ENCODE measurements around the gene NISCH.

Gene NISCH

DNA sequence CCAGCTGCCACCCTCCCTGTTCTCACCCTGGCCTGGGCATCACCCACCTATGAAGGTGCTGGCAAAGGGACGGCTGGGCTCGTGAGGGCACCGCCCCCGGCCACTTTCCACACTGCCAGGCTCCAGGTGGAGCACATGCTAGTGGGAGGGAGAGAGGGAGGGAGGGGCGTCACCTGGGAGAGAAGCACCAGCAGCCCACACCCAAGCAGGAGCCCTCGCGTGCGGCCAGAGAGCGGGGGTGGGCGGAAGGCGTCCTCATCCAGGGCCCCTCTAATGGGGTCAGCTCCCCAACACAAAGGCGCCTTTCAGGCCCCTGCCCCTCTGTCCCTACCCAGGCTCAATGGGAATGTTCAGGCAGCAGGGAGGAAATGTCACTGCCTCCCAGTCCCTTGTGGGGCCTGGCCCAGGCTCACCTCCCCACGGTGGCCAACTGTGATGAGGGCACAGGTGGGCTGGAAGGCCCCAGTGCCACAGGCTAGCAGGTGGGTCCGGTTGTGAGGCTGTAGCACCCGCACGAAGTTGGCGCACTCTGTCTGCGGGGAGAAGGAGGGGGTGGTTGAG, 13.6 kb upstream of the NISCH start:
- H4K91ac ChIP-seq (ENCODE audit: low read depth, low read length): no peak overlapping the region
- H3K79me2 ChIP-seq (ENCODE audit: control insufficient read depth, insufficient read depth, low read length, poor library complexity): no peaks in the 10 kb centered on the region
- no peak overlapping the region for H3K4ac ChIP-seq (ENCODE audit: low read depth, low read length)
- WGBS (ENCODE audit: extremely low coverage, insufficient coverage, insufficient read length): no CpG with 5 or more reads among the region's 18 CpGs
- H2BK120ac ChIP-seq (ENCODE audit: insufficient read depth, low read length, poor library complexity): no peak overlapping the region
- no peaks in the 10 kb centered on the region for H3K79me1 ChIP-seq (ENCODE audit: low read length)
- no peak overlapping the region for H3K9ac ChIP-seq (ENCODE audit: low read length)
- H3K9me3 ChIP-seq (ENCODE audit: insufficient read depth, low read depth, low read length): peaks cover 3% of the 10 kb centered on the region
- H2BK12ac ChIP-seq (ENCODE audit: low read length): no peak overlapping the region
- no peaks in the 10 kb centered on the region for H3K27me3 ChIP-seq (ENCODE audit: insufficient read depth, low read length)
- no peak overlapping the region for H3K27ac ChIP-seq (ENCODE audit: low read depth, low read length)
- no peak overlapping the region for H3K14ac ChIP-seq (ENCODE audit: low read length)
- H4K8ac ChIP-seq (ENCODE audit: low read depth, low read length): no peak overlapping the region
- H3K4me2 ChIP-seq (ENCODE audit: low read length): no peak overlapping the region
- H2AFZ ChIP-seq (ENCODE audit: insufficient read depth, low read length, poor library complexity): peak overlapping the region; percentile 7
- H3K23ac ChIP-seq (ENCODE audit: low read length): no peak overlapping the region
- no peak overlapping the region for H2AK5ac ChIP-seq (ENCODE audit: low read length)
- H4K12ac ChIP-seq (ENCODE audit: low read depth, low read length): no peak overlapping the region
- H2BK5ac ChIP-seq (ENCODE audit: low read depth, low read length, poor library complexity): no peak overlapping the region
- H3K36me3 ChIP-seq (ENCODE audit: control insufficient read depth in 1 of 2, insufficient read depth in 2 of 2, low read length in 2 of 2): no peaks in the 10 kb centered on the region
- no peak for DNase-seq
- no peaks in the 10 kb centered on the region for H3K4me1 ChIP-seq (ENCODE audit: control insufficient read depth in 1 of 2, insufficient read depth in 2 of 2, low read length in 2 of 2)
- H3K18ac ChIP-seq (ENCODE audit: low read length): no peak overlapping the region
- H3K4me3 ChIP-seq (ENCODE audit: low read depth, low read length): no peak overlapping the region

DNA sequence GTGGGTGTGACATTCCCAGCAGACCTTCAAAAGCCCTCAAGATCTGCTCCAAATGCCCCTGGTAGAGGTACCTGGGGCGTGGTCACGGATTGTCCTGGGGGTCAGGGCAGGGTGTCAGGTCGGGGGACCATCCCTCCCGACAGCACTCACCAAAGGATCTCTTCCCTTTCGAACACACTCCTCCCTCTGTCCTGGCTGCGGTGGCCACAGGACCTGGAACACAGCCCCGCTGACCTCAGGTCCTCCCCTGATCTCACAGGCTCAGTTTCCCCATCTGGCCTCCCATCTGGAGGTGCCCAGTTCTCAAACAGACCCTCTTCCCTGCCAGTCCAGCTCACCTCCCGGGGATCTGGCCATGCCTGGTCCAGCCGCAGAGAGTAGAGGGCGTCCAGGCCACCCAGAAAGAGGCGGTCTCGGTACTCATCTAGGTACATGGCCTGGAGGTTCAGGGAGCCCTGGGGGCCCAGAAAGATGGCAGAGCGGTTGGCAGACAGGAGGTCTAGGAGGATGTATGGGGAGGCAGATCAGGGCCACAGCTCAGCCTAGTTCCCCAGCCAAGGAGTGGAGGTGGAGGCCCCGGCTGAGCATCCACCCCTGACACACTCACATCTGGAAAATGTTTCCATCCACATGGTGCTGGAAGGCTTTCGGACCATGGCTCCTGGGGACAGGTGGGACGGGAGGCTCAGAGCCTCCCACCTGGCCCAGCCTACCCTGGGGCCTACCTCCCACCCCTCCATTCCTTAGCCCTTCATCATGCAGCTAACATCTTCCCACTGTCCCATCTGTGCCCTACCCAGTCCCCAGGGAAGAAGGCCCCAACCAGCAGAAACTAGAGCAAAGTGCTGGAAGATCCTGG, 12.8 kb upstream of the NISCH start:
- Histone ChIP-seq H3K18ac (ENCODE audit: low read length) (no peak overlapping the region), H2BK120ac (ENCODE audit: insufficient read depth, low read length, poor library complexity) (no peak overlapping the region), H3K14ac (ENCODE audit: low read length) (no peak overlapping the region), H3K23ac (ENCODE audit: low read length) (no peak overlapping the region), H3K4ac (ENCODE audit: low read depth, low read length) (no peak overlapping the region), H3K9me3 (ENCODE audit: insufficient read depth, low read depth, low read length) (peaks cover 3% of the 10 kb centered on the region), H2AK5ac (ENCODE audit: low read length) (no peak overlapping the region), H4K12ac (ENCODE audit: low read depth, low read length) (no peak overlapping the region), H2BK5ac (ENCODE audit: low read depth, low read length, poor library complexity) (no peak overlapping the region), H3K9ac (ENCODE audit: low read length) (no peak overlapping the region), H2BK12ac (ENCODE audit: low read length) (no peak overlapping the region), H3K4me3 (ENCODE audit: low read depth, low read length) (no peak overlapping the region), H3K79me1 (ENCODE audit: low read length) (no peaks in the 10 kb centered on the region), H2AFZ (ENCODE audit: insufficient read depth, low read length, poor library complexity) (no peak overlapping the region), H3K4me2 (ENCODE audit: low read length) (no peak overlapping the region), H4K91ac (ENCODE audit: low read depth, low read length) (no peak overlapping the region), H3K27ac (ENCODE audit: low read depth, low read length) (no peak overlapping the region), H3K27me3 (ENCODE audit: insufficient read depth, low read length) (no peaks in the 10 kb centered on the region), H3K36me3 (ENCODE audit: control insufficient read depth in 1 of 2, insufficient read depth in 2 of 2, low read length in 2 of 2) (no peaks in the 10 kb centered on the region), H3K4me1 (ENCODE audit: control insufficient read depth in 1 of 2, insufficient read depth in 2 of 2, low read length in 2 of 2) (no peaks in the 10 kb centered on the region), H4K8ac (ENCODE audit: low read depth, low read length) (no peak overlapping the region), H3K79me2 (ENCODE audit: control insufficient read depth, insufficient read depth, low read length, poor library complexity) (no peaks in the 10 kb centered on the region)
- no CpG with 5 or more reads among the region's 16 CpGs for WGBS (ENCODE audit: extremely low coverage, insufficient coverage, insufficient read length)
- no peak for DNase-seq

- no peaks in the 10 kb centered on the region for H3K27me3 ChIP-seq (ENCODE audit: insufficient read depth, low read length)
- H2AFZ ChIP-seq (ENCODE audit: insufficient read depth, low read length, poor library complexity): no peak overlapping the region
- no peak overlapping the region for H3K9ac ChIP-seq (ENCODE audit: low read length)
- H2BK12ac ChIP-seq (ENCODE audit: low read length): no peak overlapping the region
- H3K23ac ChIP-seq (ENCODE audit: low read length): no peak overlapping the region
- no peak overlapping the region for H2AK5ac ChIP-seq (ENCODE audit: low read length)
- H3K4ac ChIP-seq (ENCODE audit: low read depth, low read length): no peak overlapping the region
- no peak for DNase-seq
- no peak overlapping the region for H2BK5ac ChIP-seq (ENCODE audit: low read depth, low read length, poor library complexity)
- no peak overlapping the region for H2BK120ac ChIP-seq (ENCODE audit: insufficient read depth, low read length, poor library complexity)
- H4K91ac ChIP-seq (ENCODE audit: low read depth, low read length): no peak overlapping the region
- no CpG with 5 or more reads among the region's 8 CpGs for WGBS (ENCODE audit: extremely low coverage, insufficient coverage, insufficient read length)
- H4K12ac ChIP-seq (ENCODE audit: low read depth, low read length): no peak overlapping the region
- peaks cover 3% of the 10 kb centered on the region for H3K9me3 ChIP-seq (ENCODE audit: insufficient read depth, low read depth, low read length)
- H3K18ac ChIP-seq (ENCODE audit: low read length): no peak overlapping the region
- no peak overlapping the region for H3K4me2 ChIP-seq (ENCODE audit: low read length)
- H3K79me1 ChIP-seq (ENCODE audit: low read length): no peaks in the 10 kb centered on the region
- H3K14ac ChIP-seq (ENCODE audit: low read length): no peak overlapping the region
- H3K36me3 ChIP-seq (ENCODE audit: control insufficient read depth in 1 of 2, insufficient read depth in 2 of 2, low read length in 2 of 2): no peaks in the 10 kb centered on the region
- H3K4me3 ChIP-seq (ENCODE audit: low read depth, low read length): no peak overlapping the region
- H3K79me2 ChIP-seq (ENCODE audit: control insufficient read depth, insufficient read depth, low read length, poor library complexity): no peaks in the 10 kb centered on the region
- no peak overlapping the region for H3K27ac ChIP-seq (ENCODE audit: low read depth, low read length)
- no peak overlapping the region for H4K8ac ChIP-seq (ENCODE audit: low read depth, low read length)
- H3K4me1 ChIP-seq (ENCODE audit: control insufficient read depth in 1 of 2, insufficient read depth in 2 of 2, low read length in 2 of 2): no peaks in the 10 kb centered on the region
Observed at GRCh38 chr3:52443268-52443610, 12.2 kb upstream of the NISCH start.

DNA sequence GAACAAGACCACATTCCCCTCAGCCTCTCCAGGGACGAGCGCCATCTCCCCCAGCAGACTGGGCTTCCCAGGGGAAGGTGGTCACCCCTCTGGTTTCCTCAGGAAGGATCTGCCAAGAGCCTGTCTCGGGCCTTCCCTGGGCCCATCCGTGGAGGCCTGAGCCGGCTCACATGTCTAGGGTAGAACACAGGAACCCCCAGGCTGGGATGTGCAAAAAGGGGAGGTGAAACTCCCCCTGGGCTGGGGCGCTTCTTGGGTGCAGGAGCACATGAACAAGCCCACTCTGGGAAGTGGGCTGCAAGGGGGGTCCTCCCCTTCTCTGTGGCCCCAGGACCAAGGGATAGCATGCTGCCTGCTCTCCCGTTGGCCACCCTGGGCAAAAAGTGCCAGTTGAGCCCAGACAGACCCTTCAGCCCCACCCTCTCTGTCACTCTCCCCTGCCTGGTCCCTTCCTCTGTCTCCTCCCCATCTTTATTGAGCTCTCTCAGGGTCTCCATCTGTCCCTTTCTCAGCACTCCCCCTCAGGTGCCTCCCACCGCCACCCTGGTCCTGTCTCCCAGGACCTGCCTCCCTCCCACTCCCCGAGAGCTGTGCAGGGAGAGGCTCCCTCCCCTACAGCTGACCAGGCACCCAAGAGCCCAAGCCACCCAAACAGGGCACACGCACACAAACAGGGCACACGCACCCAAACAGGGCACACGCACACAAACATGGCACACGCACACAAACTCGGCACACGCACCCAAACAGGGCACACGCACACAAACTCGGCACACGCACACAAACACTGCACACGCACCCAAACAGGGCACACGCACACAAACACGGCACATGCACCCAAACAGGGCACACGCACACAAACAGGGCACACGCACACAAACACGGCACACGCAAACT, 11.4 kb upstream of the NISCH start:
- Histone ChIP-seq H3K4ac (ENCODE audit: low read depth, low read length) (no peak overlapping the region), H4K91ac (ENCODE audit: low read depth, low read length) (no peak overlapping the region), H2AFZ (ENCODE audit: insufficient read depth, low read length, poor library complexity) (no peak overlapping the region), H3K14ac (ENCODE audit: low read length) (no peak overlapping the region), H2AK5ac (ENCODE audit: low read length) (no peak overlapping the region), H4K12ac (ENCODE audit: low read depth, low read length) (no peak overlapping the region), H3K9ac (ENCODE audit: low read length) (no peak overlapping the region), H3K23ac (ENCODE audit: low read length) (no peak overlapping the region), H4K8ac (ENCODE audit: low read depth, low read length) (no peak overlapping the region), H3K9me3 (ENCODE audit: insufficient read depth, low read depth, low read length) (peaks cover 3% of the 10 kb centered on the region), H3K27ac (ENCODE audit: low read depth, low read length) (no peak overlapping the region), H3K79me1 (ENCODE audit: low read length) (no peaks in the 10 kb centered on the region), H3K4me3 (ENCODE audit: low read depth, low read length) (peak overlapping the region; percentile 47), H3K4me2 (ENCODE audit: low read length) (no peak overlapping the region), H3K27me3 (ENCODE audit: insufficient read depth, low read length) (no peaks in the 10 kb centered on the region), H3K36me3 (ENCODE audit: control insufficient read depth in 1 of 2, insufficient read depth in 2 of 2, low read length in 2 of 2) (no peaks in the 10 kb centered on the region), H2BK5ac (ENCODE audit: low read depth, low read length, poor library complexity) (no peak overlapping the region), H2BK12ac (ENCODE audit: low read length) (no peak overlapping the region), H3K4me1 (ENCODE audit: control insufficient read depth in 1 of 2, insufficient read depth in 2 of 2, low read length in 2 of 2) (no peaks in the 10 kb centered on the region), H2BK120ac (ENCODE audit: insufficient read depth, low read length, poor library complexity) (no peak overlapping the region), H3K18ac (ENCODE audit: low read length) (no peak overlapping the region), H3K79me2 (ENCODE audit: control insufficient read depth, insufficient read depth, low read length, poor library complexity) (no peaks in the 10 kb centered on the region)
- WGBS (ENCODE audit: extremely low coverage, insufficient coverage, insufficient read length): no CpG with 5 or more reads among the region's 25 CpGs
- no peak for DNase-seq
